PC-9 (cell line): Measurements from ENCODE around the gene UBXN11. TPM values are rescaled to one million over a fixed set of nuclear protein-coding genes. Genes with fewer than 3 reads are reported as not detected.

Source experiments
- BruUV-seq: library from RNA; stranded (reverse); fragments of 400-500 nt; replicated peaks from 2 replicates; lab custom pipeline; 2021; lab: Mats Ljungman, UMichigan
- CTCF ChIA-PET: fragments of 300-600 bp; sonication (Branson Sonifier 250); formaldehyde crosslinking; loops from one replicate; lab custom pipeline; 2022; ENCODE audit warnings: antibody characterized with exemption; lab: Charles Lee
- POLR2A ChIA-PET: fragments of 300-600 bp; sonication (Branson Sonifier 250); formaldehyde crosslinking; loops from one replicate; lab custom pipeline; 2022; ENCODE audit warnings: antibody characterized with exemption; ENCODE audit not compliant: unreplicated experiment; lab: Charles Lee
- DNase-seq, 2 experiments: peaks; one replicate each; pipeline versions ENCODE4 v3.0.0 to v3.0.0-alpha.2; 2015 to 2022; ENCODE audit warnings: mixed read lengths in 1 of 2
- H2AFZ ChIP-seq: fragments of 200-600 bp; sonication (generic); 2 replicates; pipeline ENCODE4 v1.8.1; 2017; ENCODE audit warnings: antibody characterized with exemption
- H3F3A ChIP-seq: fragments of 200-600 bp; sonication (generic); 2 replicates; pipeline ENCODE4 v1.8.1; 2017; ENCODE audit warnings: antibody characterized with exemption, mild to moderate bottlenecking, low read depth; ENCODE audit not compliant: insufficient read depth
- H3K27ac ChIP-seq: fragments of 200-600 bp; sonication (generic); 2 replicates; pipeline ENCODE4 v1.6.1; 2016; ENCODE audit warnings: mixed run types
- H3K27me3 ChIP-seq: fragments of 200-600 bp; sonication (generic); 2 replicates; pipeline ENCODE4 v1.6.1; 2016; ENCODE audit warnings: low read depth, mixed run types; ENCODE audit not compliant: insufficient read depth
- H3K36me3 ChIP-seq: fragments of 200-600 bp; sonication (generic); 2 replicates; pipeline ENCODE4 v1.6.1; 2016; ENCODE audit warnings: low read depth, mixed run types
- H3K4me1 ChIP-seq: fragments of 200-600 bp; sonication (generic); replicated peaks from 2 replicates; pipeline ENCODE4 v1.6.1; 2016; ENCODE audit warnings: mixed run types; ENCODE audit not compliant: insufficient read depth
- H3K4me2 ChIP-seq: fragments of 200-600 bp; sonication (generic); 2 replicates; pipeline ENCODE4 v1.6.1; 2017; ENCODE audit warnings: mixed run types
- H3K4me3 ChIP-seq: fragments of 200-600 bp; sonication (generic); 2 replicates; pipeline ENCODE4 v1.6.1; 2016; ENCODE audit warnings: mixed run types
- H3K79me2 ChIP-seq: fragments of 200-600 bp; sonication (generic); 2 replicates; pipeline ENCODE4 v1.6.1; 2017; ENCODE audit warnings: low read depth, mixed run types
- H3K9me2 ChIP-seq: fragments of 200-600 bp; sonication (generic); 2 replicates; pipeline ENCODE4 v1.8.1; 2017; ENCODE audit warnings: mild to moderate bottlenecking; ENCODE audit not compliant: insufficient read depth
- H3K9me3 ChIP-seq: fragments of 200-600 bp; sonication (generic); 2 replicates; pipeline ENCODE4 v1.8.1; 2016; ENCODE audit warnings: low read depth; ENCODE audit not compliant: insufficient read depth
- H4K20me1 ChIP-seq: fragments of 200-600 bp; sonication (generic); 2 replicates; pipeline ENCODE4 v1.8.1; 2017; ENCODE audit not compliant: insufficient read depth
- EZH2 ChIP-seq: fragments of 200-600 bp; sonication (generic); IDR thresholded peaks from 2 replicates; pipeline ENCODE4 v1.8.0; 2017; ENCODE audit warnings: antibody characterized with exemption, low read depth
- intact Hi-C: fragments of 100-400 bp; cut with micrococcal nuclease; formaldehyde crosslinking; loops from one replicate; pipeline ENCODE4 v1.10.0; 2022; ENCODE audit not compliant: unreplicated experiment
- total RNA-seq: library from RNA; stranded (reverse); gene quantifications from 2 replicates; pipeline ENCODE4 v1.2.3, GENCODE V29; 2021
- TF ChIP-seq, protein P1 (sequence below): fragments of 200-600 bp; sonication (generic); conservative IDR thresholded peaks from 2 replicates; pipeline ENCODE4 v1.6.1; 2017; ENCODE audit warnings: mixed run types, antibody characterized with exemption, mild to moderate bottlenecking, moderate library complexity

The UBXN11 gene
- total RNA-seq, 1 experiment from 2014 or later = 57.2 TPM

GRCh38 chr1:26353210-26353859, 46.9 kb upstream of the UBXN11 start:
- intact Hi-C loops = loop anchor here (10.0 kb wide), 1 partner anchor 511 kb away; the partner anchor contains the start of gene SFN

DNA sequence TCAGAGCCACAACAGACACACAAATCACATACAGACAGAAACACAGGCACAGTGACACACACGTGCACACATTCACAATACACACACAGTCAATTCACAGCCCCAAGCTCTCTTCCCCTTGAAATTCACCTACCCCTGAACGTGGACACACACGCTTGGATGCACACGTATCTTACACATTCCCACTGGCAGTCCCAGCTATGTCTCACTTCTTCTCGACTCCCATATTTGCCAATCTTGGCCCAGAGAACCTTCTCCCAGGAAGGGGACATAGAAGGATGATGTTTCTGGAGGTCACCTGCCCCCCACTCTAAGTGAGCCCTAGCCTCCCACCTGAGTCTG, 45.9 kb upstream of the UBXN11 start:
- H3K4me3 ChIP-seq = peak overlapping the region; percentile 56; the same call in 1 of the 2 replicates
- peak overlapping the region; percentile 99 for H3K27ac ChIP-seq
- no peak overlapping the region for H2AFZ ChIP-seq
- peaks cover 31% of the 10 kb centered on the region for H3F3A ChIP-seq
- intact Hi-C loops = loop anchor here (10.0 kb wide), 1 partner anchor 512 kb away; the partner anchor contains the start of gene SFN
- BruUV-seq = TSS peak; percentile 68
- ChIA-PET CTCF (no interaction called here), POLR2A (interaction anchor here (0.6 kb wide), 1 partner anchor 226 kb away, joined by 3 read pairs; no protein-coding TSS in a partner anchor)
- no peaks in the 10 kb centered on the region for H3K36me3 ChIP-seq
- DNase-seq = peak in 1 of 2 experiments; percentile 40
- no peaks in the 10 kb centered on the region for H3K9me2 ChIP-seq
- H4K20me1 ChIP-seq = no peaks in the 10 kb centered on the region
- peak overlapping the region; percentile 73 for H3K4me2 ChIP-seq
- H3K9me3 ChIP-seq = no peaks in the 10 kb centered on the region
- H3K4me1 ChIP-seq = peaks cover 81% of the 10 kb centered on the region
- H3K79me2 ChIP-seq = peaks cover 22% of the 10 kb centered on the region
- H3K27me3 ChIP-seq = no peaks in the 10 kb centered on the region
- TF ChIP-seq, protein P1, sequence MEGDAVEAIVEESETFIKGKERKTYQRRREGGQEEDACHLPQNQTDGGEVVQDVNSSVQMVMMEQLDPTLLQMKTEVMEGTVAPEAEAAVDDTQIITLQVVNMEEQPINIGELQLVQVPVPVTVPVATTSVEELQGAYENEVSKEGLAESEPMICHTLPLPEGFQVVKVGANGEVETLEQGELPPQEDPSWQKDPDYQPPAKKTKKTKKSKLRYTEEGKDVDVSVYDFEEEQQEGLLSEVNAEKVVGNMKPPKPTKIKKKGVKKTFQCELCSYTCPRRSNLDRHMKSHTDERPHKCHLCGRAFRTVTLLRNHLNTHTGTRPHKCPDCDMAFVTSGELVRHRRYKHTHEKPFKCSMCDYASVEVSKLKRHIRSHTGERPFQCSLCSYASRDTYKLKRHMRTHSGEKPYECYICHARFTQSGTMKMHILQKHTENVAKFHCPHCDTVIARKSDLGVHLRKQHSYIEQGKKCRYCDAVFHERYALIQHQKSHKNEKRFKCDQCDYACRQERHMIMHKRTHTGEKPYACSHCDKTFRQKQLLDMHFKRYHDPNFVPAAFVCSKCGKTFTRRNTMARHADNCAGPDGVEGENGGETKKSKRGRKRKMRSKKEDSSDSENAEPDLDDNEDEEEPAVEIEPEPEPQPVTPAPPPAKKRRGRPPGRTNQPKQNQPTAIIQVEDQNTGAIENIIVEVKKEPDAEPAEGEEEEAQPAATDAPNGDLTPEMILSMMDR = no peak
- no peak for TF ChIP-seq EZH2

More at GRCh38 chr1:26353210-26353859, 46.9 kb upstream of the UBXN11 start:
- CTCF ChIA-PET = no interaction called here
- DNase-seq = peak in 1 of 2 experiments; percentile 40
- Histone ChIP-seq H3K27ac (peak overlapping the region; percentile 99), H3K79me2 (peaks cover 22% of the 10 kb centered on the region), H3F3A (peaks cover 40% of the 10 kb centered on the region), H3K9me3 (no peaks in the 10 kb centered on the region), H3K4me3 (peak overlapping the region; percentile 56; the same call in 1 of the 2 replicates), H3K27me3 (no peaks in the 10 kb centered on the region), H4K20me1 (no peaks in the 10 kb centered on the region), H2AFZ (no peak overlapping the region), H3K4me2 (peak overlapping the region; percentile 73), H3K4me1 (peaks cover 91% of the 10 kb centered on the region), H3K9me2 (no peaks in the 10 kb centered on the region), H3K36me3 (no peaks in the 10 kb centered on the region)
- POLR2A ChIA-PET = no interaction called here
- TF ChIP-seq EZH2 = no peak
- TF ChIP-seq, protein P1 = no peak
- TSS peak; percentile 25 for BruUV-seq

DNA sequence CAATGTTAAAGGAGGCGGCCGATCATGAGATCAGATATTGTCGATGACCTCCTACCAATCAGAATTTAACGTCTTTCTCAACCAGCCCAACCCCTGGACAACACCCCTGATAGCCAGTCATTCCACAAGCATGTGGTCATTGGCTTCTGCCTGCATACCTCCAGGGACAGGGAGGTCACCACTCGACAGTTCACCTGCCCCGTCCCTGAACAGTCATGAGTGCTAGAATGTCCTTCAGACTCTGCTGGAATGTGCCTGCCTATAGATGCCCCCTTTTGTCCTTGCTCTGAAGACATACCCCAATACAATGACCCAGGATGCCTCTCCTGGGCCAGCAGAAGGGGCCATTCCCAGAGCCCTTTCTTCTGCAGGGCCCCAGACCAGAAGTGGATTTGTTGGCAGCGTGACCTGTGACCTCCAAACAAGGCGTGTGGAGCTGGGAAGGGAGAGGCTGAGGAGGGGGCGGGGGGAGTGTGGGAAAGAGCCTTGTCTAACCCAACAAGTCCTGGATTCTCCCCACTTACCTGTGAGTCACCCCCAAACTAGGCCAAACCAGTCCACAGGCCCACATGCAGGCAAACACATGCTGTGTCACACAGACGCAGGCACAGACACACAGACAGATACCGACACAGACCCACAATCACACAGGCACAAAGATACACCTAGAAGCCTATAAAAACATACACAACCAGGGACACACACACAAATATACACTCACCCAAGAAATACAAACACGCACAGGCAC, 45.3 kb upstream of the UBXN11 start:
- H3K4me3 ChIP-seq = peak overlapping the region; percentile 56; the same call in 1 of the 2 replicates
- H3K27ac ChIP-seq = peak overlapping the region; percentile 99
- DNase-seq = peak; percentile 82 to 93

More for the DNA sequence above, 45.3 kb upstream of the UBXN11 start:
- no TSS peak for BruUV-seq
- Histone ChIP-seq H2AFZ (no peak overlapping the region), H3K27me3 (no peaks in the 10 kb centered on the region), H3K4me1 (peaks cover 77% of the 10 kb centered on the region), H4K20me1 (no peaks in the 10 kb centered on the region), H3K79me2 (peaks cover 22% of the 10 kb centered on the region), H3F3A (peaks cover 29% of the 10 kb centered on the region), H3K9me3 (no peaks in the 10 kb centered on the region), H3K36me3 (no peaks in the 10 kb centered on the region), H3K4me2 (peak overlapping the region; percentile 73), H3K9me2 (no peaks in the 10 kb centered on the region)
- TF ChIP-seq EZH2 = no peak
- TF ChIP-seq, protein P1 = no peak
- CTCF ChIA-PET = interaction anchor here (1.0 kb wide), 2 partner anchors 12 to 65 kb away, joined by 3 read pairs; no protein-coding TSS in a partner anchor
- POLR2A ChIA-PET = interaction anchor here (0.7 kb wide), 4 partner anchors 18 to 400 kb away, joined by 3 to 10 read pairs (median 4); partner anchors contain the start of gene DHDDS
- intact Hi-C loops = loop anchor here (10.0 kb wide), 1 partner anchor 513 kb away; the partner anchor contains the start of gene SFN
